Upper lobe of right lung (tissue), 1 donor: ENCODE measurements around the gene CMIP. TPM values are rescaled to one million over a fixed set of nuclear protein-coding genes. Genes with fewer than 3 reads are reported as not detected.

Source experiments
- ATAC-seq: fragments of 200-7000 bp; cut with Tn5 transposase; one replicate; pipeline ENCODE4 v1.9.1; 2020; ENCODE audit warnings: mild to moderate bottlenecking, moderate library complexity
- DNase-seq: peaks from one replicate; pipeline ENCODE4 v3.0.0-alpha.2; 2020
- H3K27ac ChIP-seq: fragments of 200-600 bp; one replicate; pipeline ENCODE4 v1.8.0; 2022
- H3K27me3 ChIP-seq: fragments of 200-600 bp; one replicate; pipeline ENCODE4 v1.8.0; 2022; ENCODE audit warnings: mild to moderate bottlenecking
- H3K36me3 ChIP-seq: fragments of 200-600 bp; one replicate; pipeline ENCODE4 v1.8.0; 2022
- H3K4me1 ChIP-seq: fragments of 200-600 bp; one replicate; pipeline ENCODE4 v1.8.0; 2022
- H3K4me3 ChIP-seq: fragments of 200-600 bp; one replicate; pipeline ENCODE4 v1.8.0; 2022; ENCODE audit warnings: mild to moderate bottlenecking
- H3K9me3 ChIP-seq: fragments of 200-600 bp; one replicate; pipeline ENCODE4 v1.8.0; 2022
- CTCF ChIP-seq: fragments of 200-600 bp; IDR thresholded peaks from one replicate; pipeline ENCODE4 v1.8.0; 2022; ENCODE audit warnings: antibody characterized with exemption
- intact Hi-C: fragments of 100-400 bp; cut with DNase I; formaldehyde crosslinking; loops from one replicate; pipeline ENCODE4 v1.11.0; 2022
- total RNA-seq: library from RNA; stranded (reverse); fragmentation: NEBNext Ultra II Directional; extraction: Animal tissue kit (Norgen Biotek cat#: 25700); gene quantifications from one replicate; pipeline ENCODE4 v1.2.1, GENCODE V29; 2021
- donor health status: DM: no; HTN: yes; CAD: no; lungs with severe emphysema.

Gene CMIP
- total RNA-seq, 1 donor from 2014 or later, result 73.8 TPM

GRCh38 chr16:81709016-81709900 is 264.6 kb downstream of the CMIP start:
- no peaks in the 10 kb centered on the region for H3K27me3 ChIP-seq
- H3K36me3 ChIP-seq, result peaks cover 36% of the 10 kb centered on the region
- H3K4me1 ChIP-seq, result peaks cover 3% of the 10 kb centered on the region
- intact Hi-C loops, result no loop called here
- H3K27ac ChIP-seq, result no peak overlapping the region
- ATAC-seq (no peak), DNase-seq (peak; percentile 54)
- no peak overlapping the region for H3K4me3 ChIP-seq
- no peaks in the 10 kb centered on the region for H3K9me3 ChIP-seq
- no peak for TF ChIP-seq CTCF

- Histone ChIP-seq H3K9me3 (no peaks in the 10 kb centered on the region), H3K27me3 (no peaks in the 10 kb centered on the region), H3K36me3 (peaks cover 32% of the 10 kb centered on the region), H3K27ac (no peak overlapping the region), H3K4me1 (peaks cover 3% of the 10 kb centered on the region), H3K4me3 (no peak overlapping the region)
- no peak for DNase-seq
- TF ChIP-seq CTCF, result no peak
- ATAC-seq, result no peak
- intact Hi-C loops, result no loop called here
These were observed 265.4 kb downstream of the CMIP start for GRCh38 chr16:81710044-81710443.

DNA sequence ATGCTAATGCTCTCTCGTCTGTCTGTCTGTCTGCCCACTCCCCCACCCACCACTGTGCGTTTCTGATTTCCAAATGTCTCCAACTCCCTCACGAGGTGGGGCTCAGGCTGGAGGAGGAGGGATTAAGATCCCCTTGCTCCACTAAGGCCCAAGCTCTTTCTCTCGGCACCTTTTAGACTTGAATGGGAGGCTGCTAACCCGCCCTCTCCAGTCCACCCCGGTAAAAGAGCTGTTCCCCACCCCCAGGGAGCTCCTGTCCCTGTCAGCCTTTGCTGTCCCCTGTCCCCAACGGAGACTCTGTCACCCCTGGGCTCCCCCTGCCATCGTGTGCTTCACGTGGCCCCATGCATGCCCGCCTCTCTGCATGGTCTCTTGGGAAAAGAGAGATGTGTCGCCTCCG is 266.0 kb downstream of the CMIP start:
- peaks cover 3% of the 10 kb centered on the region for H3K4me1 ChIP-seq
- DNase-seq (no peak), ATAC-seq (no peak)
- no peaks in the 10 kb centered on the region for H3K9me3 ChIP-seq
- TF ChIP-seq CTCF, result no peak
- intact Hi-C loops, result no loop called here
- H3K4me3 ChIP-seq, result no peak overlapping the region
- H3K27me3 ChIP-seq, result no peaks in the 10 kb centered on the region
- peaks cover 26% of the 10 kb centered on the region for H3K36me3 ChIP-seq
- no peak overlapping the region for H3K27ac ChIP-seq

- peak; percentile 26 for ATAC-seq
- no peak overlapping the region for H3K27ac ChIP-seq
- intact Hi-C loops, result no loop called here
These were observed 267.2 kb downstream of the CMIP start for GRCh38 chr16:81711657-81712319.

DNA sequence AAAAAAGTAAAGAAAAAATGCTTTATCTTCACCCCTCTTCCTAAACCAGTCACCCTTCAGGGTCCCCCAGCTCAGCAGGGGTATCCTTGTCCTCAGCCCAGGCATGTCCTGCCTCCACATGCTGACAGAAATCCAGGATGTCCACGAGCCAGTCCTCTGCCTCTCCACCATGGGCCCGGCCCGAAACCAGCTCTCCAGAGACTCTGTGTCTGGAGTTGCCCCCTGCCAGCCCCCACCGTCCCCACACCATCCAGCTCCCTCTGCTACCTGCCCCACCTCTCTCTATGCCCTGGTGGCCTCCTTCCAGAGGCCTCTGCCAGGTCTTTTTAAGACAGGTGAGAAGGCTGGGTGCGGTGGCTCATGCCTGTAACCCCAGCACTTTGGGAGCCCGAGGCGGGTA is 268.1 kb downstream of the CMIP start:
- DNase-seq (no peak), ATAC-seq (no peak)
- H3K4me1 ChIP-seq, result peaks cover 2% of the 10 kb centered on the region
- peaks cover 6% of the 10 kb centered on the region for H3K36me3 ChIP-seq
- H3K4me3 ChIP-seq, result no peak overlapping the region
- no peaks in the 10 kb centered on the region for H3K27me3 ChIP-seq
- no peak for TF ChIP-seq CTCF
- no peak overlapping the region for H3K27ac ChIP-seq
- intact Hi-C loops, result no loop called here
- H3K9me3 ChIP-seq, result no peaks in the 10 kb centered on the region

More at GRCh38 chr16:81711657-81712319, 267.2 kb downstream of the CMIP start:
- Histone ChIP-seq H3K27me3 (no peaks in the 10 kb centered on the region), H3K36me3 (peaks cover 15% of the 10 kb centered on the region), H3K9me3 (no peaks in the 10 kb centered on the region), H3K4me1 (peaks cover 3% of the 10 kb centered on the region), H3K4me3 (no peak overlapping the region)
- TF ChIP-seq CTCF, result no peak
- no peak for DNase-seq
